ENCODE data around the gene CDH4.

CDH4 gene

GRCh38 chr20:61251529-61252393 lies at the start of gene CDH4:
Gene CDH4 (plus strand): TSS chr20:61252261.
- DNase-seq: no peak

DNA sequence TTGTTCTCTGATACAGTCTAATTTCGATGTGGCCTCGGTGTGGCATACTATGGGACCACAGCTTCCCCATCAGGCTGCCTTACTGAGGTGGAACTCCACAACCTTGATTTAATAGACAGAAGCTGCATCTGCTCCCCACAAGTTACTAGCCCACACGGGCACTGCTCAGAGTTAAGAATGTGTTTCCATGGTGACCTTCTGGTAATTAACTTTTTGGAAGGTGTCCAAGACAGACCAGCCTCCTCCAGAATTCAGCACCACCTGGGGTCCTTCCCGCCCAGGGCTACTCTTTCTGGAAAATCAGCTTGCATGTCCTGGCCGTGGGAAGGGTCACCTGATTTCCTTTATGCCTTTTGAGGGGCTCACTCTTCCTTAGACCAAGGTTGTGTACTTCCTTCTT lies 48.7 kb upstream of the CDH4 start:
- DNase-seq: no peak

- DNase-seq: no peak
Observed at GRCh38 chr20:61204206-61204605, 47.9 kb upstream of the CDH4 start.

GRCh38 chr20:61205769-61206168 lies 46.3 kb upstream of the CDH4 start:
- no peak for DNase-seq

- DNase-seq: no peak
Observed at GRCh38 chr20:61210862-61211261, 41.2 kb upstream of the CDH4 start.

GRCh38 chr20:61217848-61218247 lies 34.2 kb upstream of the CDH4 start:
- no peak for DNase-seq

DNA sequence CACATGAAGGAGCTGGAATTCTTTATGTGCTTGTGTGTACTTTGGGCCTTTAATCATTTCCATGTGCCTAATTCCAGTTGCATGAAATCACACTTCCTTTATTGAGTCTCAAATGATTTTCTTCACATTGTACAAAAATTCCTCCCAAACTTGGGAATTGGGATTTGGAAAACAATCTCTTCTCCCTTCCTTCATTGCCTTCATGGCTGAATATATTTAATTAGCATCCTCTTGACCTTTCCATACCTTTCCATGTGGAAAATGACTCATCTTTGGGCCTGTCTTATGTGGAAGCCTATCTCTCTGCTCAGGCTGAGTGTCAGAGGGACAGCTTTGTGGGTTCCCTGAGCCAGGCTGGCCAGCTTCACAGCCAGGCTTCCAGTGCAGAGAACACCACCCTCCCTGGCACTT lies 33.0 kb upstream of the CDH4 start:
- no peak for DNase-seq

DNA sequence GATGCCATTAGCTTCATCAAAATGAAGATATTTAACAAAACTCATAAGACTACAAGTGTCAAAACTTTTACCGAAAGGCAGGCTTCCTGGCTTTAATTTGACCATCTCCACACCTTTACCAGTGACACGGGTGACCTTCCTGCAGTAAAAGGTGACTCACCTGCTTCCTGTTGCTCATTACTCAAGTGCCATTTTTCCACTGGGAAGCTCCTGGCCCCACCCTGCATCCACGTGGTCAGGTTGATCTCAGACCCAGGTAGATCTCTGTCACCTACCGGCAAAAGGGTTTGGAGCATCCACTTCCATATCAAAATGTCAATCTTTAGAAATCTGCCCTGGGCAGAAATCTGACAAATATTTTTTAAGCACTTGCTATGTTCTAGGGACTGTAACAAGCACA lies 31.9 kb upstream of the CDH4 start:
- no peak for DNase-seq

GRCh38 chr20:61220626-61221325 lies 31.3 kb upstream of the CDH4 start:
- DNase-seq: no peak

DNA sequence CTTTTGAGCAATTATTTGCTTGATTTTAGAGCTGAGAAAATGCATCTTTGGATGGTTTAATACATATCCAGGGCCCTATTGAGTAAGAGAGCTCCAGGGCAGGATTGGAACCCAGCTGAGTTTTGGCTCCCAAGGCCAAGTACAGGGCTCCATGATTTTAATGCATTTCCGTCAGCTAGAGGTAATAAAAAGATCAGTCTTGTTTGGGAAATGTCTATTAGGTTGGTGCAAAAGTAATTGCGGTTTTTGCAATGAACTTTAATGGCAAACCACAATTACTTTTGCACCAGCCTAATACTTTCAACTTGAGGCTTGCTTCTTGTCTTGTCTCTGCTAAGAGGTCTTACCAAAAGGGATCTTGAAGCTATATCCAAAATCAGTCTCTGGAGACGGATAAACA lies 29.4 kb upstream of the CDH4 start:
- DNase-seq: no peak

- no peak for DNase-seq
Observed at GRCh38 chr20:61223121-61223520, 28.9 kb upstream of the CDH4 start.

DNA sequence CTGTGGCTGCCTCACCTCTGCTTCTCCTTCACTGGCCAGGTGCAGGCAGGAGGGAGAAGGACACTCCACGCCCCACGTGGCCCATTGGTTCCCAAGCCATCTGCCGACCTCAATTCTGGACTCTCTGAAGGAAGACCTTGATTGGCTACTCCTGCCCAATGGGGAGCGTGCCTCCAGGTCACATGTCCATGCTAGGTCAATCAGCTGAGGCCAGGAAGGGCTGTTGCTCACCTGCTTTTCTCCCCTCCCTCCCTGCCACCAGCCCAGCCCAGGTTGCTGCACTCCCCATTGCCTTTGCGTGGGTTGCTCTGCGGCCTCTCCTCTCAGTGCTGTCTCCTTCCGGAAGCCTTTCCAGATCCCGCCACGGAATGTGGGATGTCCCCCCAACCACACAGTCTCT lies 21.9 kb upstream of the CDH4 start:
- DNase-seq: no peak

DNA sequence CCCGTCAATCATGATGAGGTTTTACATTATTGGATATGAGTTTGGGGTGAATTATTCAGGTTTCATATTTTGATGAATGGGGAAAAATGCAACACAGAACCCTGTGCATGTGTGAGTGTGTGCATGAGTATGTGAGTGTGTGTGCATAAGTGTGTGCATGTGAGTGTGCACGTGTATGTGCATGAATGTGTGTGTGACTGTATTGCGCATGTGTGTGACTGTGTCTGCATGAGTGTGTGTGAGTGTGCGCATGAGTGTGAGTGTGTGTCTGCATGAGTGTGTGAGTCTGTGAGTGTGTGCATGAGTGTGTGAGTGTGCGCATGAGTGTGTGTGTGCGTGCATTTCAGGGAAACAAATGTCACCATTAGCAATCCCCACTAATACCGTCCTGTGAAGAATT lies 18.5 kb upstream of the CDH4 start:
- DNase-seq: no peak

DNA sequence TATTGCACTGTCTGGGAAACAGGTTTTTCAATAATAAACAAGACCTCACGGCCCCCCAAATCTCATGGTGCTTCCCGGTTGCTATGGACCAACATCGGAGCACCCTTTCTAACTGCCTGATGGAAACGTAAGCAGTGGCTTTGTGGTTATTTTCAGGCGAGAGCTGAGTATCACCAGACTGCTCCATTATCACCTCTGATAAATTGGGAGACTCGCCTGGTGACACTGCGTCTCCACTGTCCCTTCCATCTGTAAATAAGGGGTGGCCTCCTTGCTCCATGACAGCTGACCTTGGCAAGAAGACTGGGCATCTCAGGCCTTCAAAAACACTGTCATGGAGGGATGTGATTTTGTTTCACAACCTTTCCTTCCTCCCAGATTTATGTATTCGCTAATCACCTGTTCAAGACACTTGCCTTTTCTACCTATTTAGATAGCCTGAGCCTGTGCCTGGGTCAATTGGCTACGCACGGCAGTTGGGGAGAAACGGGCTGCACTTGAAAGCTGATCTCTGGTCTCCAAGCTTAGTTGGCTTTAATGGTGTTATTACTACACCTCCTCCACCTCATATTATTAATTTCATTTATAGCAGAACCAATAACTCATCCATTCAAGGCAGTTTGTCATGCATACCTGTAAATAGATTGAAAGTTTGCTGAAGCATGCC lies 17.7 kb upstream of the CDH4 start:
- DNase-seq: no peak

DNA sequence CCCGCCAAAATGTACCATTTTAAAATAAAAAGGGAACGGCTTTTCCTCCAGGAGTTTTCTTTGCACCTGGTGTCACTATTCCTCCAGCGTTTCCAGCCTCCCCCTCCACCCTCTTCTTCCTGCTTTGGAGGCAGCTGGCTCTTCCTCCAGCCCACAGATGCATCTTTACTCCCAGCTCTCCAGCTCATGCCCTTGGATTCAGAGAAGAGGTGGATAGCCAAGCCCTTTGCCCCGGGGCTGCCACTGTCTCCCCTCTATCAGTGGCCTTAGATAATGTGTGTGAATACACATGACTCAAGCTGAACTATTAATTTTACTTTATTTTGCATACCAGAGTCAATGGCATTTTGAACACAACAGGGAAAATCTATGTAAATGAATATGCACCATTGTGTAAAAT lies 15.3 kb upstream of the CDH4 start:
- no peak for DNase-seq

GRCh38 chr20:61238813-61239212 lies 13.2 kb upstream of the CDH4 start:
- no peak for DNase-seq

GRCh38 chr20:61240814-61241213 lies 11.2 kb upstream of the CDH4 start:
- no peak for DNase-seq

DNA sequence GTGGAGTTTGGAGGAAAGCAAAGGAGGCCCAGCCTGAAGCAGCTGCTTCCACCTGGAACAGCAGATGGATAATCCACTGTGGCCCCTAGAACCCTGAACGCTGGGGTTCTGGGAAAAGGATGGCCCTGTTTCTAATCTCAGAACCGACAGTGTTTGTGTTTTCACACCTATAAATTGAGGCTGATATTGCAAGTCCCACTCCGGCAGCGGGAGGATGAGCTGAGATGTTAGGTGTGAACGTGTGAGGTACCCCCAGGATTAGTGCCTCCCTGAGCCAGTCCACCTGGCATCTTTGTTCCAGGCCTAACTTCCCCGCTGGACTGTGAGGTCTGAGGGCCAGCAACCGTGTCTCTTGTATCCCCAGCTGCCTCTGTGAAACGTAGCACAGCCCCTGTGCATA lies 7.8 kb upstream of the CDH4 start:
- DNase-seq: no peak

GRCh38 chr20:61246269-61246668 lies 5.8 kb upstream of the CDH4 start:
- DNase-seq: no peak

- DNase-seq: no peak
Observed at GRCh38 chr20:61249626-61250025, 2.4 kb upstream of the CDH4 start.

- DNase-seq: no peak
Observed at GRCh38 chr20:61252601-61253263, 671 bp downstream of the CDH4 start.

DNA sequence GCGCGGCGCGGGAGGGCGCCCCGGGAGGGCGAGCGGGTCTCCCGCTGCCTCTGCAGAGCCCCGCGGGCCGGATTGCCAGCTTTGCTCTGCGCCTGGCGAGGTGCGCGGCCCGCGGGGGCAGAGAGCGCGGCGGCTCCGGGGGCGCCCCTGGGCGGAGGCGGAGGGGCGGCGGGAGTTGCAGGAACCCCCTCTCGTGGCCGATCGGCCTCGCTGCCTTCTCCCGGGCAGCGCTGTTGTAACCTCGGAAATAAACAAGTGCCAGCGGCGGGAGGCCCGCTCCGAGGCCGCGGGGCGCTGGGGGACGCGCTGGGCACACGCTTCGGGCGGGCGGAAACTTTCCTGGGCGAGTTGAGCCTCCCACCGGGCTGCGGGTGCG lies 1.2 kb downstream of the CDH4 start:
- DNase-seq: no peak

Data from islet precursor cell (in vitro differentiated cells).